Measurements from ENCODE around the gene UEVLD.

The UEVLD gene

GRCh38 chr11:18581825-18582224, 6.7 kb downstream of the UEVLD start:
- no peak for DNase-seq (ENCODE audit: low read depth)

DNA sequence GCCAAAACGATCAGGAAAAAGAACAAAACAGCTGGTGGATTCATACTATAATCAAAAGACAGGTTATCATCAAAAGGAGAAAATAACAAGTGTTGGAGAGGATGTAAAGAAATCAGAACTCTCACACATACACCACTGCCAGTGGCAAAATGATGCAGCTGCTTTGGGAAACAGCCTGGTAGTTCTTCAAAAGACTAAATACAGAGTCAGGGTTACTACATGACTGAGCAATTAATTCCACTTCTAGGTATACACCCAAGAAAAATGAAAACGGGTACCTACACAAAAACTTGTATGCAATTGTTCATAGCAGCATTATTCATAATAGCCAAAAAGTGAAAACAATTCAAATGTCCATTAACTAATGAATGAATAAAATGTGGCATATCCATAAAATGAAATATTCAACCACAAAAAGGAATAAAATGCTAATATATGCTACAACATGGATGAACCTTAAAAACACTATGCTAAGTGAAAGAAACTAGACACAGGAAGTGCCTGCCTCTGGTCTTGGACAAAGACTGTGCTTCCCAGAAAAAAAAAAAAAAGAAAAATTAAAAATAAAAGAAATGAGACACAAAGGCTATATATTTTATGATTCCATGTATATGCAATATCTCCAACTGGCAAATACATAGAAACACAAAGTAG, 8.3 kb downstream of the UEVLD start:
- DNase-seq (ENCODE audit: low read depth), result no peak

DNA sequence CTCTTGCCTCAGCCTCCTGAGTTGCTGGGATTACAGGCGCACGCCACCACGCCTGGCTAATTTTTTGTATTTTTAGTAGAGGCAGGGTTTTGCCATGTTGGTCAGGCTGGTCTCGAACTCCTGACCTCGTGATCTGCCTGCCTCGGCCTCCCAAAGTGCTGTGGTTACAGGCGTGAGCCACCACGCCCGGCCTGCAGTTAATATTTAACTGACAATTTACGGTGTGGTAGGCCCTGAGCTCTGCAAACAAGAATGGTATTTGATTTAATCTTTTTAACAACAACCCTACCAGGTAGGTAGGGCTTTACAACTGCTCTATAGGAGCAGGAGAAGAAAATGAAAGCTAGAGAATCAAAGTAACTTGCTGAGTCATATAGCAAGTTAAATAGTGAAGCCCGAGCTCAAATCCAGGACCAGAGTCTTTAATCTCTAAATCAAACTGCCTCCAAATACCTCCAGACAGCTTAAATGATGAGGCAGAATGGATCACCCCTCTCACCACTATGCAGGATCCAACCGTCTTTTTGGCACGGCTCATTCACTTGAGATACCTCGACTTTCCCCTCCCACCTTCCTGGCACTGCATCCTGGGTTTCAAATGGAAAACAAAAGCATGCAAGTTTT, 9.4 kb downstream of the UEVLD start:
- DNase-seq (ENCODE audit: low read depth), result no peak

GRCh38 chr11:18575361-18575760, 13.2 kb downstream of the UEVLD start:
- DNase-seq (ENCODE audit: low read depth), result no peak

GRCh38 chr11:18567081-18567480, 21.5 kb downstream of the UEVLD start:
- peak; percentile 47 for DNase-seq (ENCODE audit: low read depth)

- no peak for DNase-seq (ENCODE audit: low read depth)
These were observed 22.1 kb downstream of the UEVLD start for GRCh38 chr11:18566406-18566805.

GRCh38 chr11:18564149-18564548, 24.4 kb downstream of the UEVLD start:
- no peak for DNase-seq (ENCODE audit: low read depth)

DNA sequence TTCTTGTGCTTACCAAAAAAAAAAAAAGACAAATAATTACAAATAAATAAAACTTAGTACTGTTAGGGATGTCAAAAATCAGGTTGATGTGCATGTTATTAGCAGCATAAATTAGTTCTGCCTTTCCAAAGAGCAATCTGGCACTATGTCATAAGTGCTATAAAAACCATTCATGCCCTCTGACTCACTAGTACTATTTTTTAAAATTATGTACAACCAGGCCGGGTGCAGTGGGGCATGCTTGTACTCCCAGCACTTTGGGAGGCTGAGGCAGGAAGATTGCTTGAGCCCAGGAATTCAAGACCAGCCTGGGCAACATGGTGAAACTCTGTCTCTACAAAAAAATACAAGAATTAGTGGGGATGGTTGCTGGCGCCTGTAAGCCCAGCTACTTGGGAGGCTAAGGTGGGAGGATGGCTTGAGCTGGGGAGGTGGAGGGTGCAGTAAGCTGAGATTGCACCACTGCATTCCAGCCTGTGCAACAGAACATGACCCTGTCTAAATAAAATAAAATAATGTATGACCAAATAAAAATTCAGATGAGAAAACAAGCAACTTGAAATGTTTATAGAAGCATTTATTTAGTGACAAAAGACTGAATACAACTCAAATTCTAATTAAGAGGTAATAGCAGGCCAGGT, 25.3 kb downstream of the UEVLD start:
- no peak for DNase-seq (ENCODE audit: low read depth)

DNA sequence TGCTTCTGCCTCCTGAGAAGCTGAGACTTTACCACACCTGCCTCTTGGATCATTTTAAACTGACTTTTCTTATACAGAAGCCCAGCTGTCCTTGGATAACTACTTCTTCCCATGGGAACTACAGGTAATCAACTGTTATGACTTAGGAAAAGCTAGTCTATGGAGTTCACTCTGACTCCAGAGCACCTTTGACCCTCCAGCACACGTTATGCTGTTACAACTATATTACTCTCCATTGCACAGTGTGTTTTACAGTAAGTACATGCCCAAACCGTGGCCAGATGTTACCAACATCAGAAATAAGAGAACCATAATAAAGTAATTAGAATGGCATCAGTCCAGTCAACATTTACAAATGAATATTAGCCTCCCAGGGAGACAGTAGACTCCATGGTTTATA, 40.5 kb downstream of the UEVLD start:
- no peak for DNase-seq (ENCODE audit: low read depth)

DNA sequence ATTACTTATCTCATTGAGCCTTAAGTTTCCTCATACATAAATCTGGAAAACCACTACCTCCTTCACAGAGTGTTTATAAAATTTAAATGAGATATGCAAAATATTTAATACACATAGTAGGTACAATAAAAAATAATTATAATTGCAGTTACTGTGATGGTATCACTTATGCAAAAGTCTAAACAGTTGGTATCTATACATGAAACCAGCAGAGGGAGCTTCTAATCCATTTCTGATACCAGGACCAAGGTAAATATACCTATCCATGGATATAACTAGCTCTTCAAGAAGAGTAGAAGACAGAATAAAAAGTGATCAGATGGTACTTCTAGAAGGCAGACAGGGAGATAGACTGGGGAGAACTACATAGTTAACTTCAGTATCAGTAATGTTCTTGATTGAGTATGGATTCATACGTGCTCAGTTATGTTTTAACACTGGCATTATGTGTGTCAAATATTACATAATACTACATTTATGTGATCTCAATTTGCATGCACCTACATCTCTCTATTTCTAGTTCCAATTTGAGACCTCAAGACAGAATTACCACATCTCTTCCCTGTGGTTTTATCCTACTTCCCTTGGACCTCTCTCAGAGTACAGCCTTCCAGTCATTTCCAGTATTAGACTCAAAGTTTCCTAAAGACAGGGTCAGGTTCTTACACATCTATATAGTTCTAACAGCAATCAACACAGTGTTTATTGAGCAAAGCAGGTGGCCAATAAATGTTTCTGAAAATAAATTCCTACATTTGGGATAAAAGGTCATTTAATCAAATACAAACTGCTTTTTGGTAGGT, 48.1 kb downstream of the UEVLD start:
- no peak for DNase-seq (ENCODE audit: low read depth)

- DNase-seq (ENCODE audit: low read depth), result no peak
These were observed 52.3 kb downstream of the UEVLD start for GRCh38 chr11:18536209-18536608.

DNA sequence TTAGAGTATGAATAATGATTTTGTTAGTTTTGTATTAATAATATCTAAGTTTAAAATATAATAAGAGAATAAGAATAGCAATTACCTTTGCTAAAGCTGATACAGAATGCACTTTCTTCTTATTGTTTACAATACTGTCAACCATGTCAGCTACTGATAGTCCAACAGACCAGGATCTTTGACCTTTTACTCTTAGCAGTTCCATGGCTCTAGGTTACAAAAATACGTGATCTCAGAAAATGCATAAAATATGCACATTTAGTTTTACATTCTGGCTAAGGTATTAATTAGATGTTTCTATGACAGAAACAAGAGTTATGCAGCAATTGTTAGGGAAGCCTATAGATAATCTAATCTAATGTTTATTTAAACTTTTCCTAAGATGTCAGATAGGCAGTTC, 54.3 kb downstream of the UEVLD start:
- DNase-seq (ENCODE audit: low read depth), result no peak

DNA sequence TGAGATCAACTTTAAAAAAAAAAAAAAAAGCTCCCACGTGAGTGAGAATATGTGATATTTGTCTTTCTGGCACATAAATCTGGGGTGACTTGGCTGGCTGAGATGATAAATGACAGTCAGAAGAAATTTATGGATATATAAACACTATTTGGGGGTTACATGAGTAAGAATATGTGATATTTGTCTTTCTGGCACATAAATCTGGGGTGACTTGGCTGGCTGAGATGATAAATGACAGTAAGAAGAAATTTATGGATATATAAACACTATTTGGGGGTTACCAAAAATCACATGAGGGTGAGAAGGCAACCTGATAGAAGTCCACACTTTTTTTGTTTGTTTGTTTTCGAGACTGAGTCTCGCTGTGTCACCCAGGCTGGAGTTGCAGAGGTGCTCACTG, 55.2 kb downstream of the UEVLD start:
- no peak for DNase-seq (ENCODE audit: low read depth)

DNA sequence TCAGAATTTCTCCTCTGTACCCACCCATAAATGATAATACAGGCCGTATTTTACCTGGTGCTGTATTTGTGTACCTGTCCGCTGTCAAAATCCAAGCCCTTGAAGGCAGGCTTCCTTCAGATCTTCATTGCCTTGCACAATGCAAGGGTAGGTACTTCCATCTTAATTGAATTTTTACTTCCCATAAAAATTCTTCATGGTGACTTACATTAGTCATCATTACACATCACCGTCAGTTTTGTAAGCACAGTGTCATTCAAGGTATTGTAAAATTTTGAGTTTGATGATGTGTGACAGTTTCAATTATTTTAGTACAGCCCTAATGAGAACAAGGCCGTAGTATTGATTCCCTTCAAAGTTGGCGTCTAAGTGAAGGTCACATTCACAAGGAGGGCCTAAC, 61.0 kb downstream of the UEVLD start:
- no peak for DNase-seq (ENCODE audit: low read depth)

DNA sequence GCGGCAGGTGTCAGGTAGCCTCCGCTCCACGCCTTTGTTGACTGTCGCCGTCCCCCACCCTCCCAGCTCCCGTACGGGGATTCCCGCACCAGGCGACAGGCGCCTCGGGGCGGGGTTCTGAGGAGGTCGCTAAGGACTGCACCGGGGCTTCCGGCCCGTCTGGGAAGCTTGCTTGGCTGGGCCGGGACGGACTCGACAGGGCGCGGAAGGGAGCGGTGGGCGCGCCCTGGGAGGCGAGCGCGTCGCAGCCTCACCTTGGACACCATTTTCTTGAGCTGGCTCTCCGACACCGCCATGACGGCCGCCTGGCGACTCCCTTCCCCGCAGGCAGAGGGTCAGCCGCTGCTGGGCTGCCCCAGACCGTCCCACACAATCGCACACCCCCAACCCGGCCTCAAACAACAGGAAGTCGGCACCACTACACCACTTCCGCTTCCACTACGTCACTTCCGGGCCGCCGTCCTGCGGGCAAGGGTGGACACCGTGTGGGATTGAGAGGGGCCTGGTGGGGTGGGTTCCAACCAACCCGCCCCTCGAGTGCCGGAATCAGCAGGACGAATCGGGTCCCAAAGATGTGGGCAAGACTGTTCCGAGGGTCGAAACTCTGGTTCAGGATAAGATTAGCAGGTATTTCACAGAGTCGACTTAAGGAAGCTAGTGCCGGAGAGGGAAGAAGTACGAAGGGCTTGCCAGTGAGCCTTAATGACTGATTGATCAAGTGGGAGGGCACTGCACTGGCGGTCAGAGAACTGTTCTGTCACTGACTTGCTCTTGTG, 61.8 kb downstream of the UEVLD start, which contains the start of gene TSG101:
Gene TSG101 (minus strand): TSS at position 422 of the 776 bp plus-strand sequence. CDS start 126 bp downstream, at position 296.
- peak; percentile 81 for DNase-seq (ENCODE audit: low read depth)

DNA sequence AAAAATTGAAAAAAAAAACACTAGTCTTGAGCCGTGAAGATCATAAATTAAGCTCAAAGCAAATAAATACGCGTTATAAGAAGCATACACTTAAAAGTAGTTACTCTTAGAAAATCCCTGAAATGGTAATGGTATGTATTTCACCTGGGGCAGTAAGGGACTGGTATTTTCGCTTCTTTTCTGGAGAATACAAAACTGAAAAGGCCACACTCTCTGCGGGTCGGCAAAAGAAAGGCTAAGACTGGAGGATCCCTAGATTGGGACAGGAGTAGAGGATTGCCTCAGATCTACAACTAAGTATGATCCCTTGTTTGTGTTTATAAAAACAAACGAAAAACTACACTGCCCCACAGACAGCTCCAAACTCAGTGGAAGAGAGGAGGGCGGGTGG, 62.4 kb downstream of the UEVLD start:
- no peak for DNase-seq (ENCODE audit: low read depth)

GRCh38 chr11:18524248-18524647, 64.3 kb downstream of the UEVLD start:
- no peak for DNase-seq (ENCODE audit: low read depth)

DNA sequence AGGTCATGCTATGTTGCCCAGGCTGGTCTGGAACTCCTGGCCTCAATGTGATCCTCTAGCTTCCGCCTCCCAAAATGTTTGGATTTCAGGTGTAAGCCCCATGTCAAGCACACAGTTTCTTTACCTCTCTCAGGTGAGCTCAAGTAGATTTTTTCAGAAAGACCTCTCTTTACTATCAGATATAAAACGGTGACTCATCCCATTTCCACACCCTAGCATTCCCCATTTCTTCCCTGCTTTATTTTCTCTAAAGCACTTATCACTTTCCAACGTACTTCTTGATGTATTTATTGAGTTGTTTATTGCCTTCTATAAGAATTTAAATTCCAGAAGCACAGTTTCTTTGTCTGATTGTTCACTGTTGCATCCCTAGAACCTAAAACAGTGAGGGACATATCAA, 65.5 kb downstream of the UEVLD start:
- no peak for DNase-seq (ENCODE audit: low read depth)

DNA sequence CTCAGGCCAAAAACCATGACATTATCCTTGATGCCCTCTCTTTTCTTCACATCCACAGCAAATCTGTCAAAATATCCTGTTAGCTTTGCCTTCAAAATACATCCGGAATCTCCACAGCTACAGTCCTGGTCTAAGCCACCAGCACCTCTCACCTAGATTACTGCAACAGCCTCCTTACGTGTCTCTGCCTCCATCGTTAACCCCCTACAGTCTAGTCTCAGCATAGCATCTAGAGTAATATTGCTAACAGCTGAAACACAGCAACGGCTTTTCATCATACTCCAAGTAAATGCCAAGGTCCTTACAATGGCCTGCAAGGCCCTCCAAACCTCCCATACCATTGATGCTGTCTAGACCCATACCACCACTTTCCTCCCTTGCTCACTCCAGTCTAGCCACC, 66.1 kb downstream of the UEVLD start:
- no peak for DNase-seq (ENCODE audit: low read depth)

- no peak for DNase-seq (ENCODE audit: low read depth)
These were observed 67.4 kb downstream of the UEVLD start for GRCh38 chr11:18521122-18521521.

DNA sequence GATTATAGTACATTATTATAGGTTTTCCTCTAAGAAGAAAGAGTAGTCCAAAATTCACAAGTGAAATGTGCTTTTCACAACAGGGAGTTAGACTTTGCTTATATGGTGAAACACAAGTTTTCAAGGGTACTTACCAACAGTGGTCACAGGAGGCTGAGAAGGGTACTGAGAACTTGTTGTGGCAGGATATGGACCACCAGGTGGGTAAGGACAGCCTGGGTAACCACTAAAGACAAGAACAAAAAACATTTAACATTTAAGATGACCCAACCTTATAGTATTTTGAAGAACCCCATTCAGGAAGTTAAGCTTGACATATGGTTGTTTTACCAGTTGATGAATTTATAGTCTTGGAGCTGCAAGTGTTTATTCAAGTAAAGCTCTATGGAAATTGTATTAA, 86.2 kb downstream of the UEVLD start:
- no peak for DNase-seq (ENCODE audit: low read depth)

GRCh38 chr11:18501629-18502028, 86.9 kb downstream of the UEVLD start:
- no peak for DNase-seq (ENCODE audit: low read depth)

Measured in HS-5 (cell line).